GM21447 (cell line): ENCODE data around the gene RAB7A.
"Not testable (repeated sequence)": the region's sequence is repeated elsewhere in the genome, so short reads cannot be mapped to it uniquely, and the experiment has no call there.

Source experiments
- ATAC-seq: cut with Tn5 transposase; IDR thresholded peaks from one replicate; pipeline ENCODE4 v1.9.1; 2021; ENCODE audit not compliant: unreplicated experiment

Gene RAB7A

DNA sequence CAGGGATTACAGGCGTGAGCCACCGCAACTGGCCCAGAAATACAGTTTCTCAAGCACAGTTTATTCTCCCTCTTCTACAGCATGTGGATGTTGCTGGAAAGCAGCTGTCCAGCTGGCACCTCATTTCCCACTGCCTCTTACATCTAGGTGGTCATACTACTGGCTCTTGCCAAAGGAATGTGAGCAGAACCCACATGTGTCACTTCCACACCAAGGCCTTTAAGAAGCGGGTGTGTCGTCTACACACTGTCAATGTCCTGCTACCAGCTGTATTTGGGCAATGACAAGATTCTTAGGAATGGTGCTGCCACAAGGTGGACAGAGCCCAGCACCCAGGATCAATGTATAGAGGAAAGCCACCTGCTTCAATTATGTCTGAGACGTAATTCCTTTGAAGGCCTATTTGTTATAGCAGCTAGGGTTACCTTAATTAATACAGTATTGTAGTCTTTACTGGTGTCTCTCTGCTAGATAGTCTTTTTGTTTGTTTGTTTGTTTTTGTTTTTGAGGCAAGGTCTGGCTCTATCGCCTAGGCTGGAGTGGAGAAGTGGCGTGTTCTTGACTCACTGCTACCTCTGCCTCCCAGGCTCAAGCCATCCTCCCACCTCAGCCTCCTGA is 15.1 kb upstream of the RAB7A start:
- ATAC-seq = no peak

GRCh38 chr3:128712848-128713247 is 13.1 kb upstream of the RAB7A start:
- ATAC-seq = no peak

- ATAC-seq = no peak
Observed at GRCh38 chr3:128714887-128715491, 11.0 kb upstream of the RAB7A start.

GRCh38 chr3:128718892-128719291 is 7.1 kb upstream of the RAB7A start:
- ATAC-seq = not testable (repeated sequence)

DNA sequence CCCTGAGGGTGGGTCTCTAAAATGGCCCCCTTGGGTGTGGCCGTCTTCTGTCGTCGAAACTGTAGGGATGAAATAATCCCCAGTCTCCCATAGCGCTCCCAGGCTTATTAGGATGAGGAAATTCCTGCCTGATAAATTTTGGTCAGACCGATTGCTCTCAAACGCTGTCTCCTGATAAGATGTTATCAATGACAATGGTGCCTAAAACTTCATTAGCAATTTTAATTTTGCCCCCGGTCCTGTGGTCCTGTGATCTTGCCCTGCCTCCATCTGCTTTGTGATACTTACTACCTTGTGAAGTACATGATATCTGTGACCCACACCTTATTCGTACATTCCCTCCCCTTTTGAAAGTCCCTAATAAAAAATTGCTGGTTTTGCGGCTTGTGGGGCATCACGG is 5.1 kb upstream of the RAB7A start:
- ATAC-seq = no peak

DNA sequence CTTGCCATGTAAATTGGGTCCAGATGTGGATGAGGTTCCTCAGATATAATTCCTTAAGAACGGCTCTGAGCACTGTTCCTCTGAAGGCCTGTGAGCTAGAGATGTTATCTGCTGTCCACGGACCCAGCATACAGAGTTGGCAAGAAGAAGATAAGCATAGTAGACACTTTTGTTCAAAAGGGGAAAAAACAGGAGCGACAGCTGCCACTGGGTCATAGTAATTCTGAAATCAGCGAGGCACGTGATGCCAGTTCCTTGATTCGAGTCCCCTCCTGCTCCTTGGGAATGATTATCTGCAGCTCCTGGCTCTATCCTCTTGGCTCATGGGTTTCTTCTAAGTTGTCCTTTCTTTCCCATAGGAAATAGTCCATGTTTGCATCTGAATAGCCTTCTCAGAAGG is 2.5 kb upstream of the RAB7A start:
- ATAC-seq = no peak

GRCh38 chr3:128725547-128726022 is 398 bp upstream of the RAB7A start:
- peak; percentile 21 for ATAC-seq

DNA sequence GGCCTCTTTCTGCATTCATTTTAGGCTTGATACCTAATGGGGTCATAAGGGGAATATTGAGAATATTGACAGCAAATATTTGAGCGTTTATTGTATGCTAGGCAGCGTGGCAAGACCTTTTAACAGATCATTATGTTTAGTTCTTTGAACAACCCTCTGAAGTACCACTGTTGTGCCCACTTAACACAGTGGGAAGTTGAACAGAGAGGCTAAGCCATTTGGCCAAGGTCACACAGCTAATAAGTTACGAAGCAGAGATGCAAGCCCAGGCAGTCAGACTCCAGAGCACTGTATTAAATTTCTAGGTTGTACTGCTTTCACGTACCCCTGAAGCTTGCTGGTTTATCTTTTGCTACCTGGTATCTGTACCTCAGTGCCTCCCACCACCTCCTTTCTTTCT is 1.1 kb downstream of the RAB7A start:
- ATAC-seq = no peak

DNA sequence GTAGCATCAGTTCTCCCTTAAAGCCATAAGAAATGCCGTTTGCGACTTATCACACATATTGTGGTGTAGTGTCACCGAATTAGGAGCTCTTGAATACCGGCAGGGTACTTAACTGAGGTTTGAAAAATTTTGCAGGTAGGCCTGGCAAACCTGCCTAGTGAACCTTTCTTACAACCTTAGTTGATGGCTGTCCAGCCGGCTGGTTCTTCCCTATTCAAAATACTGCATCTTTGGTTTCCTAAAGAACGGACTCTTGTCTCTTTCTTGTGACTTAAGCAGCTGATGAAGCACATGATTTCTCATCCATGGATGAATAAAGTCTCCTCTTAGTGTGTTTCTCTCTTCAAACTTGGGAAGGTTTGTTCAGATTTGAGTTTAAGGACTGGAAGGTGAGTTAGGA is 1.5 kb downstream of the RAB7A start:
- ATAC-seq = no peak

DNA sequence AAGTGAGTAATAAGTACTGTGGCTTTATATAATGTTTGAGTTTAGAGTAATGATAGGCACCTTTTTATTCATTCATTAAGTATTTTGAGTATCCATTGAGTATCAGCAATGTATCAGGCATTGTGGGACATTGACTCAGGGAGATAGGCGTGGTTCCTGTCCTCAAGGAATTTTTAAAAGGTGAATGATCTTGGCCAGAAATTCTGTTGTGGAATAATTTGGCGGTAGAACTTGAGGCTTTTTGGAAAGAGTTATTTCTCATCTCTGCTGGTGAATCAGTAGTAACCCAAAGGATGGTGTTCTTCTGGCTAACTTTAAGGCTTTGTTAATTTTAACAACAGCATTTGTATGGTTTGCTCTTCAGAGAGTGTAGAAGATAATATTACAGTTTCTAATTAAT is 2.0 kb downstream of the RAB7A start:
- no peak for ATAC-seq

- ATAC-seq = not testable (repeated sequence)
Observed at GRCh38 chr3:128728521-128728920, 2.5 kb downstream of the RAB7A start.

GRCh38 chr3:128730471-128730870 is 4.5 kb downstream of the RAB7A start:
- ATAC-seq = no peak

GRCh38 chr3:128734523-128735189 is 8.7 kb downstream of the RAB7A start:
- ATAC-seq = no peak

DNA sequence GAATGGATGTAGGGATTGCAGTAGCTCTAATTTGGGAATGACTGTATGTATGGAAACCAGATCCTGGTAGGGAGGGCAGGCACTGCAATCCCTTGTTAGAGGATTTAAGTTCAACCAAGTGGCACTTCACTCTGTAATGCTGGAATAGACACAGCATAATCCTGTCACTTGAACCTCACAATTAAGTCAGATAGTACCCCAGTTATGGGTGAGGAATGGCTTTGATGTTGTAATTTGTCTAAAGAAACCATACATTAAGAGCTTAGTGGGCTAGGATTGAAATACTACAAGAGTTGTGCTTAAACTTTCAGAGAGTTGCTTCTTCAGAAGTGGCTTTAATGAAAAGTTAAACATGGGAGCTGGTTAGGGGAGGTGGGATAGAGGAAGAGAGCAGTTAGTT is 9.3 kb downstream of the RAB7A start:
- no peak for ATAC-seq

DNA sequence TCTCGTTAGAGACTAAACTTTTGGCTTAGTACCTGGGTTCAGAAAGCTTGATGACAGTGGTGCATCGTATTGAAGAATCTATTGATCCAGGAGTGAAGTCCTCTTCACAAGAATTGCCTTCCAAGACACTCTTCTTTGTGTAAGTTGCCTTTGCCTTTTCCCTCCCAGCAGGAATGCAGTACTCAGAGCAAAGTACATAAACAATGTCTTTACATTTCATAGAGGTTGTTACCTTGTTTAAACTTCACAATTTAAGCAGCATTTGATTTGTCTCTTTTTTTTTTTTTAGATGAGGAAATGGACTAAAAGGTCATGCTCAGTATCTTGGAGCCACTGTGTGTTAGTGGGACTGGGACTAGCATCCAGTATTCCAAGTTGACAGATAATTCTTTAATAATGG is 9.9 kb downstream of the RAB7A start:
- no peak for ATAC-seq

- ATAC-seq = no peak
Observed at GRCh38 chr3:128736601-128737000, 10.6 kb downstream of the RAB7A start.

DNA sequence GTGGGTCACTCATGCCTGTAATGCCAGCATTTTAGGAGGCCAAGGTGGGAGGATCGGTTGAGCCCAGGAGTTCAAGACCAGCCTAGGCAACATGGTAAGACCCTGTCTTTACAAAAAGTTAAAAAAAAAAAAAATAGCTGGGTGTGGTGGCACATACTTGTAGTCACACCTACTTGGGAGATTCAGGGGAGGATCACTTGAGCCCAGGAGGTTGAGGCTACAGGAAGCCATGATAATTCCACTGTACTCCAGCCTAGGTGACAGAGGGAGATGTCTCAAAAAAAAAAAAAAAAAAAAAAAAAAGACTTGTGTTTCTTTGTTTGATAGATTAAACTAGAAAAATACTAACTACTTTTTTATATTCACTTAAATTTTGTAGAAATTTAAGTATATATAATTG is 14.6 kb downstream of the RAB7A start:
- ATAC-seq = no peak

GRCh38 chr3:128742821-128743594 is 17.0 kb downstream of the RAB7A start:
- no peak for ATAC-seq

- ATAC-seq = no peak
Observed at GRCh38 chr3:128745742-128746141, 19.8 kb downstream of the RAB7A start.

DNA sequence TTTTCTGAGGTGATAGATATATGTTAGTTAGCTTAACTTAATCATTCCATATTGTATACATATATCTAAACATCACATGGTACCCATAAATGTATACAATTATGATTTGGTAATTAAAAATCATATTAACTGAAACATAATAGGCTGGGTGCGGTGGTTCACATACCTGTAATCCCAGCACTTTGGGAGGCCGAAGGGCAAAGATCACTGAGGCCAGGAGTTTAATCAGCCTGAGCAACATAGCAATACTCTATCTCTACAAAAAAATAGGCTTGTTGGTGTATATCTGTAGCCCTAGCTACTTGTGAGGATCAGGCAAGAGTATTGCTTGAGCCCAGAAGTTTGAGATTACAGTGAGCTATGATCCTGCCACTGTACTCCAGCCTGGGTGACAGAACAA is 20.9 kb downstream of the RAB7A start:
- ATAC-seq = no peak

DNA sequence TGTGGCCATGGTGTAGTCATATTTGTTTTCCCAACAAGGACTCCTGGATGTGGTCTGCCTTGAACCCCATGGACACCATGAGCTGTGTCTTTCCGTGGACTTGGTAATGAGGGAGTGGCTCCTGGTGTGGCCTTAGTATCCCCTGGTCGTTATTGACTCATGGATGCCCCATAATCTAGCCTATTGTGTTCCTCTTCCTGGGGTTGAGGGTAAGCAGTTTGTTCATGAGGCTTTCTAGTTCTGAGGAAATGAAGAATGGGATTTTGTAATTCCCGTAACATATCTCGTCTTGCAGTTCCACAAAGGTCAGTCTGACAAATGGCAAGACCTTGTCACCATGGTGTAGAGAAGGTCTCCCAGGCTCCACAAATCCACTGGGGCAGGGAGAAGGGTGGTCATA is 22.6 kb downstream of the RAB7A start:
- no peak for ATAC-seq

DNA sequence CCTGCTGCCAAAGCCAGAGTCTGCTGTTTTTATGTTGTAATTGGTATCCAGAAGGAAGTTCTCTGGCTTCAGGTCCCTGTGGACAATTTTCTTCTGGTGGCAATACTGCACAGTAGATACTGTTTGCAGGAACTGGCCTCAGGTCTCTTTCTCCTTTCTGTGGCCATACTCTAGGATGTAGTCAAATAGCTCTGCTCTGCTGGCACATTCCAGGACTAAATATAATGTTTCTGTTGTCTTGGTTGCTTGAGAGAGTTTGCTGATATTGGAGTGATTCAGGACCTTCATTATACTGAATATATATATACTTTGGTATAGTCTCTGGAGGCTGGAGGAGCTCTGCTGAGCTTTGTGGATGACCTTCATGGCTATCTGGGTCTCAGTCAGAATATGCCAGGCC is 23.1 kb downstream of the RAB7A start:
- no peak for ATAC-seq
